GM12864 (cell line): Measurements from ENCODE around the gene MSMP.

Experiments used
- DNase-seq: peaks from one replicate; pipeline ENCODE4 v3.0.0-alpha.2; 2011; ENCODE audit warnings: low read depth
- H3K4me3 ChIP-seq: 2 replicates; pipeline ENCODE4 v1.5.1; 2011; ENCODE audit warnings: mild to moderate bottlenecking, low read depth, low read length, control low read depth
- TF ChIP-seq, protein P1 (sequence below): IDR thresholded peaks from 2 replicates; pipeline ENCODE4 v1.5.1; 2011; ENCODE audit warnings: low read depth, mild to moderate bottlenecking, moderate library complexity, low read length, control low read depth, inconsistent platforms; ENCODE audit errors: missing control alignments

The MSMP gene

DNA sequence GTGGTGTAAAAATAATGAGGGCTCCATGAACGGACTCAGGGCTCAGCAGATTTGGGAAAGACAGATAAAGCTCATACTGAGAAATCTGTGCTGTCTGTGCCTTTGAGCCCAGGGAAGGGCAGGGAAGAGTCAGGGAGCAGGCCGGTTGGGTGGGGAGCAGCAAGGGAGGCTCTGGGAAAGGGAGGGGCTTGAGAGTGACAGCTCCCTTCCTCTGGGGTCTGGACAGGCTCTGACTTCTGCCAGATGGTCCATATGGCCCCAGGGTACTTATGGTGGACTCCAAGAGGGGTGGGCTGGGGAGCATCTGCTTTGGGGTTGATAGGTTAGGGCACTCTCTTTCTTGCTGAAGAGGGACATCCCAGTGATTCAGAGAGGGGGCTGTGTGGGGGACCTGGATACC lies 39.4 kb upstream of the MSMP start:
- DNase-seq = no peak
- no peak overlapping the region for H3K4me3 ChIP-seq
- TF ChIP-seq, protein P1, sequence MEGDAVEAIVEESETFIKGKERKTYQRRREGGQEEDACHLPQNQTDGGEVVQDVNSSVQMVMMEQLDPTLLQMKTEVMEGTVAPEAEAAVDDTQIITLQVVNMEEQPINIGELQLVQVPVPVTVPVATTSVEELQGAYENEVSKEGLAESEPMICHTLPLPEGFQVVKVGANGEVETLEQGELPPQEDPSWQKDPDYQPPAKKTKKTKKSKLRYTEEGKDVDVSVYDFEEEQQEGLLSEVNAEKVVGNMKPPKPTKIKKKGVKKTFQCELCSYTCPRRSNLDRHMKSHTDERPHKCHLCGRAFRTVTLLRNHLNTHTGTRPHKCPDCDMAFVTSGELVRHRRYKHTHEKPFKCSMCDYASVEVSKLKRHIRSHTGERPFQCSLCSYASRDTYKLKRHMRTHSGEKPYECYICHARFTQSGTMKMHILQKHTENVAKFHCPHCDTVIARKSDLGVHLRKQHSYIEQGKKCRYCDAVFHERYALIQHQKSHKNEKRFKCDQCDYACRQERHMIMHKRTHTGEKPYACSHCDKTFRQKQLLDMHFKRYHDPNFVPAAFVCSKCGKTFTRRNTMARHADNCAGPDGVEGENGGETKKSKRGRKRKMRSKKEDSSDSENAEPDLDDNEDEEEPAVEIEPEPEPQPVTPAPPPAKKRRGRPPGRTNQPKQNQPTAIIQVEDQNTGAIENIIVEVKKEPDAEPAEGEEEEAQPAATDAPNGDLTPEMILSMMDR = no peak

DNA sequence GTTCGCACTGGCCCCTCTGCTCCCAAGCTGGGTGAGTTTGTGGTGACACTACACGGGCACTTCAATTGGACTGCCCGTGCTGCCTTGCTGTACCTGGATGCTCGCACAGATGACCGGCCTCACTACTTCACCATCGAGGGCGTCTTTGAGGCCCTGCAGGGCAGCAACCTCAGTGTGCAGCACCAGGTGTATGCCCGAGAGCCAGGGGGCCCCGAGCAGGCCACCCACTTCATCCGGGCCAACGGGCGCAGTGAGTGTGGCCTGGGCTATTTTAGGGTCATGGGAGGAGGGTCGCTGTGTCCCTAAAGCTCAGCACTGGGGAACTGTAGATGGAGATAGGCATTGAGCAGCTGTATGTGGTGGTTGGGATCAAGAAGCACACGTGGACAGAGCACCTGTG lies 38.8 kb upstream of the MSMP start:
- TF ChIP-seq, protein P1 = no peak
- no peak overlapping the region for H3K4me3 ChIP-seq
- no peak for DNase-seq

DNA sequence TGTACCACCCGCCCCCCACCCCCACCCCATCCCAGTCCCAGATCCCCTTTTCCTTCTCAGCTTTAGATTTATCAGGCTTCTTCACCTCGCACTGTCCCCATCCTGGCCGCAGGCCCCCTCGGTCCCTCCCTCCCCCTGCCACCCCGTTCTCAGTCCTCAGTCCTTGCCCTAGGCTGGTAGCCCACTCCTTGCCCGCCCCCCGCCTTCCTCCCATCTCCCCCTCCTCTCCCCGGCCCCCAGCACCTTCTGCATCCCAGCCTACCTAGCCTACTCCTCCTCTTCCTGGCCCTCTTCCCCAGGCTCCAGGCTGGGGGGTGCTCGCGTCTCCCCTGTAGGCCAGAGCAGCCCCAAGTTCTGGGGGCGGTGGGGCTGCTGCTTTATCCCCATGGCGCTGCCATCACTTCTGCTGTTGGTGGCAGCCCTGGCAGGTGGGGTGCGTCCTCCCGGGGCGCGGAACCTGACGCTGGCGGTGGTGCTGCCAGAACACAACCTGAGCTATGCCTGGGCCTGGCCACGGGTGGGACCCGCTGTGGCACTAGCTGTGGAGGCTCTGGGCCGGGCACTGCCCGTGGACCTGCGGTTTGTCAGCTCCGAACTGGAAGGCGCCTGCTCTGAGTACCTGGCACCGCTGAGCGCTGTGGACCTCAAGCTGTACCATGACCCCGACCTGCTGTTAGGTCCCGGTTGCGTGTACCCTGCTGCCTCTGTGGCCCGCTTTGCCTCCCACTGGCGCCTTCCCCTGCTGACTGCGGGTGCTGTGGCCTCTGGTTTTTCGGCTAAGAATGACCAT lies 38.1 kb upstream of the MSMP start:
- no peak overlapping the region for H3K4me3 ChIP-seq
- DNase-seq = no peak
- TF ChIP-seq, protein P1 = no peak

DNA sequence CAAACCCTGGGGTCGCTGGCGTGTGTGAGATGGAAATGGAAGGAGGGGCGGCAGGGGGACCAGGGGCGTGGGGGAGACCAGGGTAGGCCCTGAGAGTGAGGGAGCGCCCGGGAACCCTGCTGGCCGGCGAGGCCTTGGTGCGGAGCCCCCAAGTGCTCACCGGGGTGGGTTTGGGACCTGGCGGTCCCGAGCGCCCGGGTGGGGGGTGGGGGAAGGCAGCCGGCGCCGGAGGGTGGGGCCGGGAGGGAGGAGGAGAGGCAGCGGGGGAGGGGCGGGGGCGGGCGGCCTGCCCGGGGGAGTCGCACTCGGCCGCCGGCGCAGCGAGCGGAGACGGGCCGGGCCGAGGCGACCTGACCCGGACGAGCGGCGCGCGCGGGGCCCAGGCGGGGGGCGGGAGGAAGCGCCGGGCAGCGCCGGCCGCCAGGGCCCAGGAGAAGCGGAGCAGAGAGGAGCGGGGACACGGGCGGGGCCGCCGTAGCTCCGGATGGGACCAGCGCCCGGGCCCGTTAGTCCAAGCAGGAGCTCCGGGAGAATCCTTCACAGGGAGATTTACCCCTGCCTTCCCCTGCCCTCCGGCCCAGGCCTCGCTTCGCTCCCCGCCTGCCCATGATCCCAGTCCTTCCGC lies 37.3 kb upstream of the MSMP start, which contains the start of gene NPR2:
NPR2 (plus strand) TSS at position 295 of the 625 bp plus-strand sequence. CDS start 818 bp downstream, outside the sequence.
- H3K4me3 ChIP-seq = no peak within 1 kb of the TSS
- no peak for DNase-seq
- TF ChIP-seq, protein P1 = no peak

DNA sequence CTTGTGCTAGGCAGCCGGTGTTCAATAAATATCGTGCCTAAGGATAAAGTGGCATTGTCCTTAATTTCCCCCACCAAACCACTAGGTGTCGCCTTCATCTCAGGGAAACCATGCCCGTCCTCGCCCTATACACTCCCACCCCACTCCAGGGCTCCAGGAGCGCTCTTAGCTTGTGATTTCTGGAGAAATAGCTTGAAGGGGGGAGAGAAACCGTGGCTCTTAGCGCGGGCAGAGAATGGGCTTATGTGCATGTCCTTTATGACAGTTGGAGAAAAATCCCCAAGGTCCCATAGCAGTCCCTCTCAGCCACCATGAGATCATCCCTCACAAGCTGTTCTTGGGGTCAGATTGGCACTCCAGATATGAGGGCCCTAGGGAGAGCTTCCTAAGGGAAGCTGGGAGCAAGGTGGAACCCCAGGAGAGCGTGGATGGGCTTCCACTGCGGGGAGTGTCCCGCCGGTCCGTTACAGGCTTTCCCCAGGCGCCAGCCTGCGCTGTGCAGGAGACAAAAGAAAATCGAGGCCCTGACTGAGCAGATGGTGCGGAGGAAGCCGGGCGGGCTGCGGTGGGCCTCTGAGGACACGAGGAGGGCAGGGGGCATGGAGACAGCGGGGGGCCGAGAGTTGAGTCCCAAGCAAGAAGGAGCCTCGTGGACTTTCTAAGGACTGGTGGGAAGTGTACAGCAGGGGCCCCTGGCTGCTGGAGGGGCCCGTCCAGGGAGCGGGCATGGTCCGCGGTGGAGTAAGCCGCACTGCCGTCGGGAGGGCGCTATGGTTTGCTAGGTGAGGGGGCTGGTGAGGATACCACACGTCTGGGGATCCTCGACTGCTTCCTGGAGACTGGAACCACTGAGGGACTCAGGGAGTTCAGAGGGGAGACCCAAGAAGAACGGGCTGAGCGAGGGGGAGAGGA lies 36.6 kb upstream of the MSMP start:
- H3K4me3 ChIP-seq = no peak overlapping the region
- TF ChIP-seq, protein P1 = peak; percentile 88
- DNase-seq = no peak

DNA sequence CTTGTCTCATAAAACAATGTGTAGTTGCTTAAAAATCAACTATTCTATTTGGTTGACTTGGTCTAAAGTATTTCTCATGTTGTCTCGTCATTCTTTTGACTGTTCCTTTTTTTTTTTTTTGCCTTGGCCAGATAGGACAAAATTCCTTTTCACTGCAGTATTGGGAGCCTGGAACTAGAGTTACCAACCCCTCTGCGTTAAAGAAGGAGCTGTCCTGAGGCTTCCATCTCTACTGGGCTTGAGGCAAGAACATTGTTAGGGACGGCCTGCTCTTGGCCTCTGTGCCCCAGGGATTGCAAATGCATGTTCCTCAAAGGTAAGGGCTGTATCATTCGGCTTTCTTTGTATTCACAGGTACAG lies 35.9 kb upstream of the MSMP start:
- DNase-seq = no peak
- TF ChIP-seq, protein P1 = no peak
- no peak overlapping the region for H3K4me3 ChIP-seq
